GM12878 (cell line): ENCODE results near the gene SOBP.

ENCODE experiments used
- FOXM1 ChIP-seq: IDR thresholded peaks from 2 replicates; pipeline ENCODE4 v1.6.1; 2012; ENCODE audit warnings: low read depth, mild to moderate bottlenecking, inconsistent platforms, low read length, moderate library complexity
- SIX5 ChIP-seq: IDR thresholded peaks from 2 replicates; pipeline ENCODE4 v1.6.1; 2011; ENCODE audit warnings: mild to moderate bottlenecking, low read depth, low read length, moderate library complexity; ENCODE audit not compliant: severe bottlenecking

DNA sequence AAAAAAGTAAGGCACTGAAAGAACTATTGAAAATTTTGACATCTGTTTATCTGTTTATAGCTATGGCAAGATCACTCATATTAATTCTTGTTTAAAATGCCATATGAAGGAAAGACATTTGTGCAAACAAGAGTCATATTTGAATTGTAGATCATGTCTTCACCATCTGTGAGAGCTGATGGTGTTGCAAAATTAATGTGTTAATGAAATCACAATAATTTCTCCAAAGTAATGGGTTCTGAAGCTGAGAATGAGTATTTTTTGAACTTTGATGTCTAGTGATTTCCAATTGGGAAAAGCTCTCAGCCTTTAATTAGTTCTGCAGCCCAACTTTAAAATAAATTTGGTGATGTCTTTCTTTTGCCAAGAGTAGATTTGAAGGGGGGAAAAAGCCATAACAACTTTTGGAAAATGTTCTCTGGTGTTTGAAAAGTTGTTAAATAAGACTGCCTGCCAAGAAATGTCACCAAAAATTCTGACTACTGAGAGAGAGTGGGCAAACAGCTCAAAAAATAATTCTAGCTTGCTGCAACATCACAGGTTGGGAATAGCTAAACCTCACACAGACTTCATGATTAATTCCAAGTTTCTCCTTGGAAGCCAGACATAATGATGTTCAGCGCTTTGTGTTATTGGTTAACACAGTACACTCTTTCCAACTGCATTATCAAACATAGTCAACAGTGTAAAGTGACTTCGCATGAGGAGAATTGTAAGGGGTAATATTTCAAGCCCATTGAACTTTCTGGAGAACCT is 142.6 kb downstream of the SOBP start:
- TF ChIP-seq FOXM1 (no peak), SIX5 (no peak)
